NT2/D1 (cell line): Measurements from ENCODE around the gene CD14.

Source experiments
- SUZ12 ChIP-seq: IDR thresholded peaks from 2 replicates; pipeline ENCODE4 v1.6.1; 2011; ENCODE audit not compliant: insufficient read length, insufficient read depth; ENCODE audit errors: extremely low read depth
- YY1 ChIP-seq: IDR thresholded peaks from 2 replicates; pipeline ENCODE4 v1.6.1; 2011; ENCODE audit not compliant: insufficient read length, insufficient read depth
- ZNF274 ChIP-seq: IDR thresholded peaks from 2 replicates; pipeline ENCODE4 v1.6.1; 2011; ENCODE audit warnings: mild to moderate bottlenecking, low read depth, low read length

DNA sequence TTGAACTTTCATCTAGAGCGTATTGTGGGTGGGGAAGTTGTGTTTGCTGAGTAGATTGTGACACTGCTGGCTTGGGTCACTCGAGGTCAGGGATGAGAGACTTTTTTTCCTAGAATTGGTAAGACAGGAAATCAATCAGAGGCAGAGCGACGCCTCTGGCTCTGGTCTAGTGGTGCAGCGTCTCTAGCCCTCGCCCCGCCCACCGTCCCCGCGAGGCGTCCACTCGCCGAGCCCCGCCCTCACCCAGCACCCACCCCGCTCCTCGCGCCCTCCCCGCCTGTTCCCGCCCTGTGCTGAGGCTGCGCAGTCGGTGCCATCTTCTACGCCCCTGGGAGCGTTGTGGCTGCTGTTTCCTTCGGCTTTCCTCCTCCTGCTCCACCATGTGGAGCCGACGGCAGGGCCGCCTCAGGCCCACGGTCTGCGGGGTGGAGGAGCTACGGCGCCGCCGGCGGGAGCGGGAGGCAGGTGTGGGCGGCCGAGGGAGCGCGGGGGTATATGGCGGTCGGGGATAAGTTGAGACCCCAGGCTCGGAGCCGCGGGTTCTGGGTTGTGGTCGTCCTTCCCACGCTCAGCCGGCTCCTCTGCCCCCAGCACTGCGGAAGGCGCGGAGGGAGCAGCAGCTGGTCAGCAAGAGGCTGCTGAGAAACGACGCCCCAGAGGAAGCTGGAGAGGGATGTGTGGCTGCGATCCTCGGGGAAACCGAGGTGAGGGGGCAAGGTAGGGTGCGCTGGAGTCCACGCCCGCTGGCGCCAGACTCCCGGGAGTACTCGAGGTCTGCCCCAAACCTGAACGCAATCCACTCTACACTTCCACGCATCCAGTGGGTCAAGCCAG is 6.4 kb upstream of the CD14 start, which contains the start of gene TMCO6:
- TF ChIP-seq ZNF274: no peak
- TF ChIP-seq YY1: no peak
- no peak for TF ChIP-seq SUZ12
